Stimulated activated CD4-positive, alpha-beta T cell treated with anti-CD3 and anti-CD28 coated beads, Interleukin-1b, Interleukin-23, amount 100 ng/mL, for 1 hour (primary cell): ENCODE results near the gene CEP120.
A peak's percentile ranks its signal among the peaks of the same experiment; 100 is the strongest.
"Not testable (repeated sequence)": the region's sequence is repeated elsewhere in the genome, so short reads cannot be mapped to it uniquely, and the experiment has no call there.

Experiments used
- DNase-seq, 2 donors: peaks; one replicate each; pipeline ENCODE4 v3.0.0-alpha.2; 2020; ENCODE audit warnings: low read depth in 2 of 2

The CEP120 gene

DNA sequence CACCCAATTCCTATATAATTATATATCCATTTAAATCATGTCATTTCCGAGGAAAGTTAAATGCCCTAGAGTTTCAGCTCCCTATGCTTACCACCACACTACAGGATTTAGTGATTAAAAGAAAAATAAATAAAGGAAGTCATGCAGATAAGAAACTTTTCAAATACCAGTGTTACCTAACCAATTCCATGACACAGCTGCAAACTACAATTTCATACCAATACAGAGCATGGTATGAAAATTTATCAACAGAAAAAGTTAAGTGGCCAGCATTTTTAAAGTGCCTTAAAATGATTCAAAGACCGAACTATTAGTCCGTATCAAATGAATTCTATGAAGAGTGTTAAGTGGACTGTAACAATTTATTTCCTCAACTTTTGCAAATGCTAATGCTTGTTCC lies 35.9 kb downstream of the CEP120 start:
- no peak for DNase-seq

DNA sequence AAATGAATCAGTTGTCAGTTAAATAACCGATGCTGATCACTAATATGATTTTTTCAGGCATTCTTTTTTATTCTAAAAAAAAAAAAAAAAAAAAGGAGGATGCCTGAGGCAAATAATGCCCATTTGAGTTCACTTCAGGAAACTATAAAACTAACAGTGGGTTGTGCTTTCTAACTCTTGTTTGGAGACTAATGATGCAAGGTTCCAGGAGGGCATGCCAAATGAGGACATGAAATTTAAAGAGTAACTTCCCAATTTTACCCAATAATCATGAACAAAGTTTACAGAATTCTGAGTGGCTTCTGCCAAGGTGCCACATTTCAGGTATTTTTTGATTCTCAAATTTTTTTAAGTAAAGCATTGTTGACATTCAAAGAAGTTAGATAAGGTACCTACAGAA lies 41.0 kb downstream of the CEP120 start:
- no peak for DNase-seq

DNA sequence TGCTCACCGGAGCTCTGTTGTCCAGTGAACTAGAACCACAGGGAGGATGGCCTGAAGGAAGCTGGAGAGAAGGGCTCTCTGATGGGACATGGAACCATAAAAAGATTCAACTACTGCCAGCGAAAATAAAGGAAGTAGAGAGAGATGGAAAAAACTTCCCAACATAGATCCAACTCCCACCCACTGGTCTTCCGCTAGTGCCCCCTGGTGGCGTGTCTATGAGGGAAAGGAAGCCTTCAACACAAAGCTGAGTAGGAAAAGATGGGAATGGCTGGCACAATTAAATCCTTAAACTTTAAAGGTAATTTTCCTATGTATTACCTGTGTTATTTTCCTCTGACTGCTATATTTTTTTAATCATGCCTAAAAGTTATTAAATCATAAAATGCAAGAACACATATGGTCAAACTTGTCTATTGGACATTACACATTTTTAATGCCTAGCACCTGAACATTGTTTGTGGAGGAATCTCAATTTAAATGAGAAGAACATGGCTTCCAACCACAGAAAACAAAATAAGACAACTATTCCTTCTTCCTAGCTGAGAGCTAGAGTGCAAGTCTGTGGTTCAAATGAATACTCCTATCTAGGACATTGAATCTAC lies 51.5 kb downstream of the CEP120 start:
- peak in 1 of 2 donors; percentile 1 for DNase-seq

DNA sequence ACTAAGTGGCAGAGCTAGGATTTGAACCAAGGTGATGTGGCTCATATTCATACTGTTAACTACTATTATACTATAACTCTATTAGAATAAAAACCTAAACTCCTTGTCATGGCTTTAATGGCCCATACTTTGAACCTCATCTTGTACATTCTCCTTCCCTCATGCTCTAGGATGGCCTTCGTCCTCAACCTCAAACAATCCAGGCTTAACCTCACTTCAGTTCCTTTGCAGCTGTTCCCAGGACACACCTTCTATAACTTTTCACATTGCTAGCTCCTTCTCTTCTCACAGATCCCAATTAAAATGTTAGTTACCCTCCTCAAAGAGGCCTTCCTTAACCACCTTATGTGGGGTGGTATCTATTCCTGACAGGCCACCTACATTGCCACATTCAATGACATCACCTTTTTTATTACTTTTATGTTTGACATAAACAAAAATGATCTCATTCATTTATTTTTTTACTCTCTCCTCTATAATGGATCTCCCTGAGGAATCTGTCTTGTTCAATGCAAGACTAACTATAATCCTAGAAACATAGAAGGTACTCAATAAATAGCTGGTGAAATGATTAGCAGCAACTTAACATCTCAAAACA lies 53.7 kb downstream of the CEP120 start:
- no peak for DNase-seq

DNA sequence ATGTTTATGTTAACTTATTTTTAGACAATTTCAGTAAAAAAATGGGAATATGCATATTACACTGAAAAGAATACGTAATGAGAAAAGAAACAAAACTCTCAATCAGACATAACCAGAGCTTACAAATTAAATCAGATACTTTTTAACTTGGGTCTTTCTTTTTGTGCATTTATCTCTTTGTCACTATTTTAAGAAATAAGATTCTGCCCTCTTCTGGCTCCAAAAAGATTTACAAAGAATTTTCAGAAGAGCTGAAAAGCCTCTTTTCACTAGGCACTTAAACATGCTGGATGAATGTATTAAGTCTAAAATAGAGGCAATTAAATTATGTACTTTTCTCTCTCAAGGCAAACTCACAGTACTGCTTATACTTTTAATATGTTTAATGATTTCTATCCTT lies 55.5 kb downstream of the CEP120 start:
- DNase-seq = no peak

DNA sequence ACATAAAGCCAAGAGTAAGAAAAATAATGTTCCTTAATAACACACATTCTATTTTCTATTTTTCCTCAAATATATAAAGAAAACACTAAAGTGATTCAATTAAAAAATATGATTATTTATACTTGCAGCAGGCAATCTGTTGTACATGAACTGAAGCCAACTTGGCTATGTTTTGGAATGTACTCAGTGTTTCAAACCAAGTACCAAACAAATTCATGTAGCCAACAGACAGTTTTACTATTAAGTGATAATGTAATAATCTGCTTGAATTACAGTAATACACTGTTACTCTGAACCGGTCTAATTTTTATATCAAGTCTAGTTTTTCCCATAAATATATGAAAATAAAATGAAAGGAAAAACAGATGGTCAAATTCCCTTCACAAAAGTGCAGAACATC lies 58.0 kb downstream of the CEP120 start:
- DNase-seq = no peak

DNA sequence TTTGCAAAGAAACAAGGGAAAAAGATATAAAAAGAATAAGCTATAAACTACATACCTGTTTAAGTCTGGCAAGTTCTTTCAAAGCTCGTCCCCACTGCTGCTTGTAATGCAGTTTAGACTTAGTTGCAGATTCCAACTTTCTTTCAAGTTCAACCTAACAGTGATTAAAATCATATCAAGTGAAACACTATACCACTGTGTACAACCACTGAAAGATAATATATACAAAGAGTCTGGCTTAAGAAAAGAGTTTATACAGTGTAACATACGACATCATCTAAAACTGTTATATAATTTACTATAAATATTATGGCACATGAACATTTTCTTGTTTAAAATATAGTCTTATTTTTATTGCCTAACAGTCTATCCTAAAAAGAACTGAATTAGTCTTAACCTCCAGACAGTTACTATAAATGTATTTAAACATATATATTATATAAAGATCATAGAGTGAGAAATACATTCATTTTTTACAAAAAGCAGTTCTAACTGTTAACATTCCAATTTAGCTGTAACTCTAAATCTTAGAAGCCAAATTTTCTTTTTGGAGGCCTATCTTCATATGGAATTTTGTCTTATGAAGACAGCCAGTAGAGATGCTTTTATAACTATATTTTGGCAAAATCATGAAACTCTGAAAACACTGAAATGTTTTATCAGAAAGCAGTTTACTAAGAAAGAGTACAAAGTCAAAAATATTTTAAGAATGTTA lies 58.6 kb downstream of the CEP120 start:
- no peak for DNase-seq

DNA sequence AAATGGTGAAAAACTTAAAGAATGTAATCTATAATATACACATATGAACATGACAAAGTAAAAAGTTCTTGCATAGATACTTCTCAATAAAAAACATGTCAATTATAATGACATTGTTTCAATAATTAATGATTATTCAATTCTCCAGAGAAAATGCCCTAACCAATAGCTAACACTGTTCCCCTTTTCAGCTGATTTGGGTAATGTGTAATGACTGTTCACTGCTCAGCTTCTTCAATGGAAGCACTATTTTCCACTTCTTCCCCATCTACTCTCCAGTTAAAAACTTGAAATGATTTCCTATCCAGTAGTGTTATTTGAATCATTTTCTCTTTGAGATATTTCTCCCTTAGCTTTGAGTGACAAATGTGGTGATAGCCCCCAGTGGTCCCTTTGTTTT lies 62.3 kb downstream of the CEP120 start:
- DNase-seq = no peak

DNA sequence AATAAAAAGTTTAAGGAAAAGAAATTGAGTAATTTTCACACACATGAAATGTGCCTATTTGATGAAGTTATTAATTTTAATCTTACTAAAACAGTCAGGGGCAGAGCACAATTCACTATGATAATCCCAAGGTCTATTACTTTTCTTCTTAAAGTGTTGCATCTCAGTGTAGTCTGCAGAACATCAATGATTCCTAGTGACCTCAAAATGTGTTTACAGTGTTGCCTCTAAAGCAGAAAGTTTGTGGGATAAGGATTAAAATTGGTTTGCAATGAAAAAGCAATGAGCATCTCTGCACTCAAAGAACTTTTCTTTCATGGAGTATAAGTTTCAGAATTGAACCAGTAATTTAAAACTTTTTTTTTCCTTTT lies 63.0 kb downstream of the CEP120 start:
- DNase-seq = no peak

DNA sequence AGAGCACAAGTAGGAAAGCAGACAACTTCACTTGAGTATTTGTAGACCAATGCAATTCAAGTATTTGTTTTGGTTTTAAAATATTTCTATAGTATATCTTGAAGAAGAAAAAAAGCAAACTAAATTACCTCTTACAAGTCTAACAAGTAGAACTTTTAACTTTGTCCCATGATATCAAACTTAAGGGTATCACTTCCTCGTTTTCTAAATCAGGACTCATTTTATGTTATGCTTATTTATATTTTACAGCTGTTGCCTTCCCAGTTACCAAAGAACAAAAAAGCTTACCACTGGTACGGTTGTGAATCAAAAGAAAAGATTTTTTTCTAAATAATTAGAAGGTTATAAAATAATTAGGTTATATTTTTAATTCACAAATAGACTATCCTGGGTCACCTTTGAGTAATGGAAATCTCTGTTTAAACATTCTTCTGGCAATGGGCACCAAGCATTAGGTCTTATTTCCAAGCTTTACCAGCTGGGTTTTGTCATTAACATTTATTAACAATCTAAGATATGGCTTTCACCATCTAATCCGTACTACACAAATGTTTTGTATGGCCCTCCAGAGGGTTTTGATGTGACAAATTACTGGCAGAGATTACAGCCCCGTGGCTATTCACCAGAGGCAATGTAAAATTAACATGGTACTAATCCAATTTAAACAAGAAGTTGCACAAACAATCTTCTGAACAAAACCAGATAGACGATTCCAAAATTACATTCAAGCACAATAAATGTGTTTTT lies 63.6 kb downstream of the CEP120 start:
- DNase-seq = no peak

DNA sequence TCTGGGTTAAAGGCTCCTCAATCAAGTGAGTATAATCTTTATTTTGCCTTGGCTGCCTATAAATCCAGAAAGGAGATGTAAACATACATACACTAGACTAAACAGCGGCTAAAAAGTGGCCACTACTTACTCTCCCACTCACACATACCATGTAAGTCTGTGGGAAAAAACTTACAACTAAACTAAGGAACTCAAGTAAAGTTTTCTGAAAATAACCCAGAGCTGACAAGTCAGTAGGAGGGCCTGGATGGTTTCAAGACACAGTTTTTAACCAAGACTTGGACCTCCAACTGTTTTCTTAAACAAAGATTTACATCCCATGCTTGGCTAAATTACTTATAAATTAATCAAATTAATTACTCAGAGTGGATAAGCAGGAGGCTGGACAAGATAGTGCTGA lies 64.5 kb downstream of the CEP120 start:
- no peak for DNase-seq

DNA sequence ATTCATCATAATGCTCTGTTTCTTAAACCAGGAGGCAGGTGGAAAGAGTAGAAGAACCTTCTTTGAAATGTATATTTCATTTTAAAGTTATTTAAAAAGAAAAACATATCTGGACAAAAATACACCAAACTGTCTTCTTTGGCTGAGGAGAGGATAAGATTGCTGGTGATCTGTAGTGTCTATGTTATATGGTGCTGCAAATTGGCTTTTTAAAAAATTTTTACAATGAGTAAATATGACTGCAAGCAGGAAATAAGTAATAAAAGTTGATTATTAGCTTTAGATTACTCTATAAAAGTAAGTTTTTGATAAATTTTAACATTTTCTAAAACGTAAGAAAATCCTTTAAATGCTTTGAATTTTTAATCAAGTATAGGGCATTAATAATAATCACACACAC lies 64.9 kb downstream of the CEP120 start:
- no peak for DNase-seq

DNA sequence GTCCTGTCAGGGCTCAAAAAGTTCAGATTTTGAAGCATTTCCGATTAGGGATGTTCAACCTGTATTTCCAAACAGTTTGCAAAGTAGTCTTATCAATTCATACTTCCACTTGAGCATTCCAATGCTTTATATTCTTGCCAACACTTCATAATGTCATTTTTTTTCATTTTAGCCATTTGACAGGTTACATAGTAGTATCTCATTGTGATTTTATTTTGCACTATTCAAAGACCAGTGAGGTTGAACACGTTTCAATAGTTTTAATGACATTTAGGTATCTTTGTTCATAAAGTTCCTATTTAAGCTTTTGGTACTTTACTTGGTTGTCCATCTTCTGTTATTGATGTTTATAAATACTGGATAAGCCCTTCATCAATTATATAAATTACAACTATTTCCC lies 71.4 kb downstream of the CEP120 start:
- DNase-seq = no peak

DNA sequence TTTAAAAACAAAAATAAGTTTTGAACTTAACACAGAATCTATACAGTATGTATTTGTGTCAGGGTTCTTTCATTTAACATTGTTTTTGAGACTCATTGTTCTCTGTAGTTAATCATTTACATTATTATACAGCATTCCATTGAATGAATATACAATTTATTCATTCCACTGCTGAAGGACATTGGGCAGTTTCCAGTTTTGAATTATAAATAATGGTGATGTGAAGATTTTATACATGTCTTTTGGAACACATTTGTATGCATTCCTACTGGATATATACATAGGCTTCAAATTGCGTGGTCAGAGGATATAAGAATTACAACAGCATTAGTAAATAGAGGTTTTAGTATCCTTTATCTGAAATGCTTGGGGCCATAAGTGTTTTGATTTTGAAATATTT lies 72.0 kb downstream of the CEP120 start:
- DNase-seq = no peak

DNA sequence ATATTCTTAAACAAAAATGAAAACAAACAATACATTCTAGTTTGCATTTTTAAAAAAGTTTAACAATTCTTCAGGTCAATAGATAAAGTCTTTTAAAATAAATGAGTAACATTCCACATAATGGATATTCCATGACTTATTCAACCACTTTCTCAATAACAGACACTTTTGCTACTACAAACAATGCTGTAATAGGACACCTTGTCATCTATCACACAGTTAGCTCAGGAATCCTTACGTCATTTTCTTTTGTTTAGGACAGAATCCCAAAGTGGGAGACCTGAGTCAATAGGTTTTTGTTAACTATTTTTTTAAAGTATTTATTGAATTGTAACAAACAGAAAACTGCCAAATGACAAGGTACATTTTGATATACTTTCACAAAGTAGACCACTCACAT lies 72.5 kb downstream of the CEP120 start:
- no peak for DNase-seq

DNA sequence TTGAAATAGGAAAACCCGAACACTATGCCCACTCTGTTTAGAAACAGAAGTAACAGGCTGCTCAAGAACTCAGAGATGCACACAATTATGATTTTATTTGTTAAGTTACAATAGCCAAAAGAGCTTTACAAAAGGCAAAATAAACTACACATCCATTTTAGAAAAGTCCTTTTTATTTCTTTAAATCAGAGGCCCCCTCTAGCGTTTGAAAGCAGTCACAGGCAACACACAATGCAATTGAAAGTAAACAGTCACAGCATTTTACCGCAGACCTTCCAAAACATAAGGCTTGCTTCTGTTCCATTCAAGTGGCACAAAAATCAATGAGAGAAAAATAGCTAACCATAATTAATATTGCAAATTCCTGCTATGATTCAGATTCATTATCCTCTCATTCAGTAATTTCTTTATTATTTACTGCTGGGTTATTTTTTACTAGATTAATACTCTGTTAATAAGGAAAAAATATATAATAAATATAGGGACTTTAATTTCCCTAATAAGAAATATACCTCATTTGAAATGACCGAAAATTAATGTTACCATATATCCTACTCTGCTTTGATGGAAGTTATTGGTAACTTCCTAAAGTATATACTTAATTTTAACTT lies 78.3 kb downstream of the CEP120 start:
- DNase-seq = no peak

DNA sequence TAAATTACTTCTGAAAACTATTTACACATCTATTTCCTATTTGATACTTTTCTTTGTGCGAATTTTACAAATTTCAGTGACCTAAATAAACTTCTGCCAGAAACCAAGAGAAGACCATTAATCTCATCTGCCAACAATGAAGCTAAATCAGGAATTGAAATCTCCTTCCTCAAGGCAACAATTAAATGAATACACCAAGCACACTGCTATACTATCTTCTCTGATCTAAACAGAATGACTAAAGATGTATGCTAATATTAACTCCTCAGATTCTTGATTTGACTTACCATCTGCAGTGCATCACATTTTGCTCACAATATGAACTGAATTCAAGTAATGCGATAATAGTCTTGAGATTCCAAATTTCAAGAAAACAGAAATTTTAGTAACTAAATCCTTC lies 82.3 kb downstream of the CEP120 start:
- DNase-seq = no peak

DNA sequence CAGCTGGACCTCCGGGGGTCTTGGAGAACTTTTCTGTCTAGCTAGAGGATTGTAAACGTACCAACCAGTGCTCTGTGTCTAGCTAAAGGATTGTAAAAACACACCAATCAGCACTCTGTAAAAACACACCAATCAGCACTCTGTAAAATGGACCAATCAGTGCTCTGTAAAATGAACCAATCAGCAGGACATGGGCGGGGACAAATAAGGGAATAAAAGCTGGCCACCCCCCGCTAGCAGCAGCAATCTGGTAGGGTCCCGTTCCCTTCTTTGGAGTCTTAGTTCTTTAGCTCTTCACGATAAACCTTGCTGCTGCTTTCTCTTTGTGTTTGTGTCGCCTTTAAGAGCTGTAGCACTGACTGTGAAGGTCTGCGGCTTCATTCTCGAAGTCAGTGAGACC lies 114.8 kb downstream of the CEP120 start:
- not testable (repeated sequence) for DNase-seq

DNA sequence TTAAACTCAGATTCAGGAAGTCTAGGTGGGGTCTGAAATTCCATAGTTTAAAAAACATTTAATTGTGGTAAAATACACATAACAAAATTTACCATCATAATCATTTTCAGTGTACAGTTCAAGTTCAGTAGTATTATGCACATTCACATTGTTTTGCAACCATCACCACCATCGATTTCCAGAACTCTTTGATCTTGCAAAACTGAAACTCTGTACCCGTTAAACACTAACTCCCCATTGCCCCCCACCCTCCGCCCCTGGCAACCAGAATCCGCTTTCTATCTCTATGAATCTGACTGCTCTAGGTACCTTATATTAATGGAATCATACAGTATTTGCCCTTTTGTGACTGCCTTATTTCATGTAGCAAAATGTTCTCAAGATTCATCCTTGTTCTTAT lies 117.5 kb downstream of the CEP120 start:
- no peak for DNase-seq

DNA sequence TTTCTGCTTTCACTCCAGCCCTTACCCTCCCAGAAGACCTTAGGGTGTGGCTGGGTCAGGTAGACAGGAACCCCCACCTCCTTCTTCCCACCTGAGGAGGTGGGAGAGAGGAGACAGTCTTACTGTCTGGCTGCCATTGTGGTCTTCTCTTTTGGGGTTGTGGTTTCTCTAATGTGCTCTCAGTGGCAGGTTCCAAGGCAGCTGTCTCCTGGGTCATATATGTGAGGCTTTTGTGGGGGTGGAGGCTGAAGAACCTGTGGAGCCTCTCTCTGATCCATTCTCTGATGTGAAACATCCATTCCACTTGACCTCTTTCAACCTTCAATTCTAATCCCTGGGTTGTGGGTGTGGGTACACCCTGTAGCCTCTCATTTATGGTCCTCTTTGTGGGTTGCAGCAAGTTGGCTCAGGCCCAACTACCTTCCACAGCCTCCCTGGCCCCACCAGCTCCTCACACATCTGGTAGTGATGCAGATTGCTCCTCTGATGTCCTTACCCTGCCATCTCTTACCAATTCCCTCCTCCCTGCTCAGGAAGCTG lies 118.4 kb downstream of the CEP120 start:
- DNase-seq = no peak

DNA sequence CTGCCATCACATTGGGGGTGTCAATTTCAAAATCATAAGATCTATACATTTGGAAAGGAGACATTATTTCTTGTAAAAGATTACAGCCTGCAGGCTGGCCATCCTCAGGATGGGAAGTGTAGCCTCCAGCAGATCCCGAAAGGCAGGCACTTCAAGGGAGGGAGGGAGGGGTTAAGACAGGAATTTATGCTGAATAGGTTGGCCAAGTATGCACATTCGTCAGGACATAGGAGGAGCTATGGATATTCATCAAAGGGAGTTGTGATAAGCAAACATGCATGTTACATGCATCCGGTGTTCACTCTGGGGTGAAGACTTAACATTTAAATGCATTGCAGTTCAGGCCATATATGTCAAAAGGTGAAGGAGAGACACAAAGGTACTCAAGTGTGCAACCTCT lies 119.4 kb downstream of the CEP120 start:
- DNase-seq = no peak

DNA sequence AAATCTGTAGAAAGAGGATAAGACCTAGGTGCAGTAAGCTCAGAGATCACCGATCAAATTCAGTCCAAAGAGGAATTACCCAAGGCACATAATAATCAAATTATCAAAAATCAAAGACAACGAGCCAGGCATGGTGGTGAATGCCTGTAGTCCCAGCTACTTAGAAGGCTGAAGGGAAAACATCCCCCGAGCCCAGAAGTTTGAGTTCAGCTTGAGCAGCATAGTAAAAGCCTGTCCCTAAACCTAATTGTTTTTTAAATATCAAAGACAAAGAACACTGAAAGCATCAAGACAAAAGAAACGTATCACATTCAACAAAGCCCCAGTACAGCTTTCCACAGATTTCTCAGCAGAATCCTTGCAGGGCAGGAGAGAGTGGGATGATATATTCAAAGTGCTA lies 122.9 kb downstream of the CEP120 start:
- no peak for DNase-seq
